GM19455 (cell line): ENCODE results near the gene EXOSC5.
"Not testable (repeated sequence)": the region's sequence is repeated elsewhere in the genome, so short reads cannot be mapped to it uniquely, and the experiment has no call there.

Experiments used
- ATAC-seq: cut with Tn5 transposase; IDR thresholded peaks from one replicate; pipeline ENCODE4 v1.9.1; 2021; ENCODE audit not compliant: unreplicated experiment

The EXOSC5 gene

GRCh38 chr19:41397086-41398049, at the start of gene EXOSC5, which contains the start of gene BCKDHA:
Gene EXOSC5, minus strand, starts transcription at chr19:41397359. Its CDS starts 31 bp downstream, at chr19:41397328.
Gene BCKDHA, plus strand, starts transcription at chr19:41397818. Its CDS starts 10 bp downstream, at chr19:41397828.
- ATAC-seq: peak; percentile 78

- no peak for ATAC-seq
Observed at GRCh38 chr19:41445575-41445974, 48.4 kb upstream of the EXOSC5 start.

GRCh38 chr19:41443813-41444455, 46.8 kb upstream of the EXOSC5 start:
- ATAC-seq: no peak

GRCh38 chr19:41442473-41443355, 45.6 kb upstream of the EXOSC5 start, which contains the start of gene ERICH4:
Gene ERICH4, plus strand, starts transcription at chr19:41443156. Its CDS starts 14 bp downstream, at chr19:41443170.
- no peak for ATAC-seq

- ATAC-seq: no peak
Observed at GRCh38 chr19:41441321-41441945, 44.3 kb upstream of the EXOSC5 start.

- peak; percentile 88 for ATAC-seq
Observed at GRCh38 chr19:41439441-41440222, 42.5 kb upstream of the EXOSC5 start, which contains the start of gene DMAC2. Gene DMAC2, minus strand, starts transcription at chr19:41439912. Its CDS starts 13 bp downstream, at chr19:41439899.

GRCh38 chr19:41437944-41438574, 40.9 kb upstream of the EXOSC5 start:
- no peak for ATAC-seq

GRCh38 chr19:41436674-41436951, 39.5 kb upstream of the EXOSC5 start:
- no peak for ATAC-seq

GRCh38 chr19:41435936-41436673, 38.9 kb upstream of the EXOSC5 start:
- ATAC-seq: no peak

GRCh38 chr19:41435376-41435775, 38.2 kb upstream of the EXOSC5 start:
- not testable (repeated sequence) for ATAC-seq

- ATAC-seq: no peak
Observed at GRCh38 chr19:41434450-41434849, 37.3 kb upstream of the EXOSC5 start.

- ATAC-seq: no peak
Observed at GRCh38 chr19:41433171-41433570, 36.0 kb upstream of the EXOSC5 start.

GRCh38 chr19:41431426-41432386, 34.5 kb upstream of the EXOSC5 start:
- ATAC-seq: no peak

- ATAC-seq: no peak
Observed at GRCh38 chr19:41430922-41431321, 33.8 kb upstream of the EXOSC5 start.

GRCh38 chr19:41428481-41428859, 31.3 kb upstream of the EXOSC5 start:
- no peak for ATAC-seq

GRCh38 chr19:41427647-41428480, 30.7 kb upstream of the EXOSC5 start:
- no peak for ATAC-seq
